GM21786 (cell line): ENCODE measurements around the gene SPNS2.

Source experiments
- ATAC-seq: cut with Tn5 transposase; IDR thresholded peaks from one replicate; pipeline ENCODE4 v1.9.1; 2021; ENCODE audit not compliant: unreplicated experiment

SPNS2 gene

GRCh38 chr17:4520060-4520893 is 21.6 kb downstream of the SPNS2 start:
- ATAC-seq: no peak

GRCh38 chr17:4520894-4521600 is 22.4 kb downstream of the SPNS2 start:
- no peak for ATAC-seq

GRCh38 chr17:4522661-4523060 is 24.0 kb downstream of the SPNS2 start:
- ATAC-seq: no peak

GRCh38 chr17:4523946-4524345 is 25.3 kb downstream of the SPNS2 start:
- no peak for ATAC-seq

GRCh38 chr17:4525691-4526397 is 27.2 kb downstream of the SPNS2 start:
- ATAC-seq: no peak

- ATAC-seq: no peak
Observed at GRCh38 chr17:4527134-4527533, 28.5 kb downstream of the SPNS2 start.

GRCh38 chr17:4527566-4528125 is 29.0 kb downstream of the SPNS2 start:
- ATAC-seq: no peak

- no peak for ATAC-seq
Observed at GRCh38 chr17:4529533-4530152, 31.0 kb downstream of the SPNS2 start.

GRCh38 chr17:4530799-4531730 is 32.4 kb downstream of the SPNS2 start:
- ATAC-seq: no peak

- ATAC-seq: no peak
Observed at GRCh38 chr17:4531988-4532736, 33.5 kb downstream of the SPNS2 start.

- no peak for ATAC-seq
Observed at GRCh38 chr17:4532860-4533522, 34.3 kb downstream of the SPNS2 start.

GRCh38 chr17:4533523-4534504 is 35.1 kb downstream of the SPNS2 start:
- ATAC-seq: no peak

GRCh38 chr17:4534515-4534914 is 35.8 kb downstream of the SPNS2 start:
- ATAC-seq: no peak

GRCh38 chr17:4534928-4535666 is 36.4 kb downstream of the SPNS2 start:
- no peak for ATAC-seq

- ATAC-seq: no peak
Observed at GRCh38 chr17:4535667-4536258, 37.1 kb downstream of the SPNS2 start.

GRCh38 chr17:4536259-4536741 is 37.6 kb downstream of the SPNS2 start:
- no peak for ATAC-seq
